Sigmoid colon (tissue), 4 donors: ENCODE data around the gene ZSCAN9.
A peak's percentile ranks its signal among the peaks of the same experiment; 100 is the strongest.

Experiments used
- CTCF ChIP-seq, 4 experiments: fragments of 450-650 bp in 3 of 4; fragments of 200-600 bp in 1 of 4; IDR thresholded peaks; one replicate each; pipeline ENCODE4 v1.5.1; 2016 to 2019; ENCODE audit warnings: antibody characterized with exemption in 4 of 4, mild to moderate bottlenecking in 3 of 4, moderate library complexity in 2 of 4
- EP300 ChIP-seq, 4 donors: sonication (generic); formaldehyde crosslinking; IDR thresholded peaks; one replicate each; pipeline ENCODE4 v1.6.1; 2017; ENCODE audit warnings: antibody characterized with exemption in 4 of 4
- POLR2A ChIP-seq, 2 donors: fragments of 450-650 bp; IDR thresholded peaks; one replicate each; pipeline ENCODE4 v1.6.1; 2016; ENCODE audit warnings: antibody characterized with exemption in 2 of 2, mild to moderate bottlenecking in 2 of 2, moderate library complexity in 2 of 2
- POLR2AphosphoS5 ChIP-seq, 4 donors: sonication (generic); formaldehyde crosslinking; IDR thresholded peaks; one replicate each; pipeline ENCODE4 v1.6.1; 2017; ENCODE audit warnings: antibody characterized with exemption in 4 of 4

GRCh38 chr6:28281288-28282064 lies 56.4 kb downstream of the ZSCAN9 start, which contains the start of gene PGBD1:
- TF ChIP-seq POLR2A (IDR thresholded peaks at IDR 0.05) (peak in 1 of 2 donors; percentile 51), POLR2AphosphoS5 (IDR thresholded peaks at IDR 0.05) (peak in 3 of 4 donors; percentile 7 to 74 (median 66)), CTCF (IDR thresholded peaks at IDR 0.05) (no peak), EP300 (IDR thresholded peaks at IDR 0.05) (no peak)
